Measurements from ENCODE around the gene RPGRIP1L.

Gene RPGRIP1L

GRCh38 chr16:53703590-53704444, at the start of gene RPGRIP1L, which contains the start of gene FTO:
Gene RPGRIP1L (minus strand): TSS chr16:53703859. CDS start chr16:53700723, 3,136 bp downstream.
Gene FTO (plus strand): TSS chr16:53704156.
- DNase-seq (ENCODE audit: low spot score) = peak; percentile 99

DNA sequence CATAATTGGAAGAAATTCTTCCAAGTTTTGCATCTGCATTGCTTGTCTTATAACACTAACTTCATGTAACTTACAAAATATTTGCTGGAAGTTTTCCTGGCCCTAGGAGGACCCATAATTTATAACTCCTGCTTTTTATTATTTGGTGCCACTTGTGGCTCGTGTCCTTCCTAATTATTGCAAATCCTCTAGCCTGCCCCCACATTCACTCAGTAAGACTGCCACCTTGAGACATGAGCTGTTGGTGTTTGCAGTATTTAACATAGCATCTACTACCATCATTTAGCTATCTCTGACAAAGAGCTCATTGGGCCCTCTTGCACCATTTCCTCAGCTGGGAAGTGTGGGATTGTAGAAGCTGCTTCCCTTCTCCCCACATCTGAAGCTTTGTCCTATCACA, 49.8 kb upstream of the RPGRIP1L start:
- DNase-seq (ENCODE audit: low spot score) = no peak

DNA sequence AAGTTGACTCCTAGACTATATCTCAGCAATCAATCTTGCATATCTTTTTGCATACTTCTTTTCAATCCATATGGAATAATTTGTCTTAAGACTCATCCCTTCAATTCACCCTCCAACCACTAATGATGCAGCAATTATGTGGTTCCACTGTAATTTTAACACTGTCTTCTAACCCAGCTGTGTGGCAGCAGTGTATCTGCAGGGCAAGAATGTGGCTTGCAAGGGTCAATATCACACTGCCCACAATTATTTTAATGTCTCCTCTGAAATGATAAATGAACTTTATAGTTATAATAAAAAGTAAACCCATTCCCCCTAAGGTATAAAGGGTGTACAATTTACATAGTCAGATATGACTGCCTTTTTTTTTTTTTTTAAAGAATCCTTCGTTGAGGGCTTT, 48.9 kb upstream of the RPGRIP1L start:
- no peak for DNase-seq (ENCODE audit: low spot score)

GRCh38 chr16:53745753-53746266, 42.2 kb upstream of the RPGRIP1L start:
- DNase-seq (ENCODE audit: low spot score) = no peak

GRCh38 chr16:53745086-53745485, 41.4 kb upstream of the RPGRIP1L start:
- DNase-seq (ENCODE audit: low spot score) = no peak

GRCh38 chr16:53744449-53744848, 40.8 kb upstream of the RPGRIP1L start:
- DNase-seq (ENCODE audit: low spot score) = no peak

DNA sequence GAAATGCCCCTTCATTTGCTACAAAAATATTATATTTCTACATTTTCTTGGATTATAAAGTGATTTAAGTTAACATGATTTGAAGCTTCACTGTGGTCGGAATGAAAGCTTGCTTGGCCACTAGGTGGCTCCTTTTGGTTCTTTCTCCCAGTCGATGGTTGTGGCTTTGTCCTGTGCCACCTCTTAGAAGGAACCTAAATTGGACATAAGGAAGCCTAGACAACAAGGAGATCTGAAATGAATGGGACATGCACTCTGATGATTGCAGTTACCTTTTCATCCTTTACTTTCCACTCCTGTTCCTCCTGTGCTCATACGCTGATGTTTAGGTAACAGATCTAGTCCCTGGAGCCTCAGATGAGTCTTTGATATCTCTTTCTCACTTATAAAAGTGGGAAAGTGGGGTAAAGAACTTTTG, 39.5 kb upstream of the RPGRIP1L start:
- DNase-seq (ENCODE audit: low spot score) = peak; percentile 34

DNA sequence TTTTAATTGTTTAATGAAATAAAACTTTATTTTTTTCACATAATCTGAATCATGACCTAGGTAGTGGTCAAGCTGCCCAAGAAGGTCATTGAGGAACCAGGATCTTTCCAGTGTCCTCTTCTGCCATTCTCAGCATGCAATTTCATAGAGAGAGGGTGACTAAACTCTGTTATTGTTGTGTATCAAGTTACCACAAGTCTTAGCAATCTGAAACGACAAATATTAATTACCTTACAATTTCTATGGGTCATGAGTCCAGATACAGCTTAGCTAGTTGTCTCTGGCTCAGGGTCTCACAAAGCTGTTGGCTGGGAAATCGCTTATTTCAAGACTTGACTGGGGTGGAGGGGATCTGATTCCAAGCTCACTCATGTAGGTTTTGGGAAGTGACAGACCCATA, 37.9 kb upstream of the RPGRIP1L start:
- no peak for DNase-seq (ENCODE audit: low spot score)

DNA sequence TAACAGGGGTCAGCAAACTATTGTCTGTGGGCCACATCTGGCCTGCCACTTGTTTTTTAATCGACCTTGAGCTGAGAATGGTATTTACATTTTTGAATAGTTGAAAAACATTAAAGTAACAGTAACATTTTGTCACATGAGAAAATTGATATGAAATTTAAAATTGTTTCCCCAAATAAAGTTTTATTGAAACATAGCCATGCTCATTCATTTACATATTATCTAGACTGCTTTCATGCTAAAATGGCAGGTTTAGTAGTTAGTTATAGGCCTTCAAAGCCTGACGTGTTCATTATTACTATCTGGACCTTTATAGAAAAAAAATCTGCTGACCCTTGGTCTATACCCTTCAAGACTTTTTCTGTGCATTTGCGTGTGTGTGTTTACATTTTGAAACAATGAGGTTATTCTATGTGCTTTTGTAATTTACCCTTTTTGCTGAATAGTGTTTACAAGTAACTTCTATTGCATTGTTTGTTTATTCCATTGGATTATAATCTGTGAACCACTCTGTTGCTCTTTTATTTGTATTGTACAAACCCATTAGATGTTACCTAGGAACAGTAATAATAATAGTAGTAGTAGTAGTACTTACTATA, 37.4 kb upstream of the RPGRIP1L start:
- DNase-seq (ENCODE audit: low spot score) = no peak

DNA sequence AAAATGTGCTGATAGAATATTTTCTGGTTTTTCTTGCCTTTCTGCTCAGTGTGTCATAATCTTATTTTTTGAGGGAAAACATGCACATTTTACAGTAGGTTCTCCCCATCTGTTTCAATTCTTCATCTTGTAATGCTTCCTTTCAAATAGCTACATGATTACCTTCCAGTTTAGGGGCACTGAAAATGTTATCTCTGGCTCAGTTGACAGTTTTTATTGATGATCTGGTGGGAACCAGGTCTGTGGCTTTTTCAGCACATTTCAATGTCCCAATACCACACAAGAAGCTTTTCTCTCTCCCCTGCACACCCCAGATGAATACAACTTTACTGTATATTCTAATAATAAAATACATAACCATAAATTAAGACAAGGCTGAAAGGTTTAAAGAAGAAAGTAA, 36.8 kb upstream of the RPGRIP1L start:
- DNase-seq (ENCODE audit: low spot score) = no peak

DNA sequence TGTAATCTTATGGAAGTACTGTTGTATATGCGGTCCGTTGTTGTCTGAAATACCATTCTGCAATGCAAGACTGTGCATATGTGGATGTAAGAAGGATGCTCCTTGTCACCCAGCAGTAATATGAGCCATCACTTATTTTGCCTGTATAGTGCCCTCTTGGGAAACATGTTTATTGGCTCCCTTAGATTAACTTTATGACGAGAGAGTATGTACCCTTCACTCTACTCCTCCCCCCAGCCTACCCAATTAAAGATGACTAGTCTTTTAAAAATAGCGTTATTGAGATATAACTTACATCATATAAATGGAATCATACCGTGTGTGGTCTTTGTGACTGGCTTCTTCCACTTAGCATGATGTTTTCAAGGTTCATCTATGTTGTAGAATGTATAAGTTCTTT, 33.9 kb upstream of the RPGRIP1L start:
- DNase-seq (ENCODE audit: low spot score) = no peak

DNA sequence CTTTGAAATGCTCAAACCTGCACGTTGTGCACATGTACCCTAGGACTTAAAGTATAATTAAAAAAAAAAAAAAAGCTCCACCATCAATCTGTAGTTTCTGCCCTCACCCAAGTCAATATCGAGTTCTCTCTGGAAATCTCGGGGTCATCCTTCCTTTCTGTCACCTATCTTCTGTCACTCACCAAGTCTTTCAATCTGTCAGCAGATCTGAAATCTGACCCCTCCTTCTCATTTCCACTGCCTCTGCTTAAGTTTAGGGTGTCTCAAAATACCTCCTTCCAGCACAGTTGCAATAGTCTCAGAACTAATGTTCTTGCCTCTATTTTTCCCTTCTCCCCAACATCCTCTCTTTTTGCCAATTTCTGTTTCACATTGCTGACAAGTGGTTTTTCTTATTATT, 32.6 kb upstream of the RPGRIP1L start:
- DNase-seq (ENCODE audit: low spot score) = no peak

- no peak for DNase-seq (ENCODE audit: low spot score)
Observed at GRCh38 chr16:53734908-53735307, 31.2 kb upstream of the RPGRIP1L start.

DNA sequence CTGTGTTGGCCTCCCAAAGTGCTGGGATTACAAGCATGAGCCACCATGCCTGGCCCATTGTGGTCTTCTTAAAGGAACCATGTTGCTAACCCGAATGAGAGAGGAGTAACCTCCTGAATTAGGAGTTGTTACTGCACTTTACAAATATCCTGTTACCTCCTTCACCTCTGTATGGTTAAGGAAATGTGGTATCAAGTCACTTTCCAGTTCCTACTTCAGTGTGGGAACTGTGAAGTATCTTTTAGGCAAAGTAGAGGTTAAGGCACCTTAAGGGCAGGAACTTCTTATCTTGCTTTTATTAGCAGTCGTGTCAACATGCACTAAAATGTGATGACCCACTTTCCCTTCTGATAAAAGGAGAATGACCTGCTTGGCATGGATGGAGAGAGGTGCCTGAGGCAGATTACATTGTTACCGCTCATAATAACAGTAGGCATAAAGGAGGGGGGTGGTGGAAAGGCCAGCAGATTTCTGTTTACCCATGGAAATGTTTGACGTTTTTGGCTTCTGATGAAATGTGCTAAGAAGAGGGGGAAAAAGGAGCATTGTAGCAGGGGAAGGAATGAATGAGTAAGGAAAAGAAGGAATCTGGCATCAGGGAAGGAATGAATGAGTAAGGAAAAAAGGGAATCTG, 28.8 kb upstream of the RPGRIP1L start:
- DNase-seq (ENCODE audit: low spot score) = peak; percentile 23

DNA sequence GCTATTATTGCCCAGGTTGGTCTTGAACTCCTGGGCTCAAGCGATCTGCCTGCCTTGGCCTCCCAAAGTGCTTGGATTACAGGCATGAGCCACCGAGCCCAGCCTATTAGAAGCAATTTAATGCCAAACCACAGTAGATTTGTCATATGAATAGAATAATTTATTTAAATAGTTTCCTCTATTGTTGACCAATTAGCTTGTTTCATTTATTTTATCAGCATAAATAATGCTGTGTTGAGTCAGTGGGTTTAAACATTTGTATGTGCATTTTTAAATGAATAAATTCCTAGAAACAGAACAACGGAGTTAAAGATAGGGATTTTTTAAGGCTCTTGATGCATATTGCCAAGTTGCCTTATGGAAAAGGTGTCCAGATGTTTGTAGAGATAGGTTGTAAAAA, 27.0 kb upstream of the RPGRIP1L start:
- no peak for DNase-seq (ENCODE audit: low spot score)

- no peak for DNase-seq (ENCODE audit: low spot score)
Observed at GRCh38 chr16:53726625-53727024, 23.0 kb upstream of the RPGRIP1L start.

GRCh38 chr16:53721017-53721416, 17.4 kb upstream of the RPGRIP1L start:
- no peak for DNase-seq (ENCODE audit: low spot score)

- DNase-seq (ENCODE audit: low spot score) = no peak
Observed at GRCh38 chr16:53717577-53717976, 13.9 kb upstream of the RPGRIP1L start.

DNA sequence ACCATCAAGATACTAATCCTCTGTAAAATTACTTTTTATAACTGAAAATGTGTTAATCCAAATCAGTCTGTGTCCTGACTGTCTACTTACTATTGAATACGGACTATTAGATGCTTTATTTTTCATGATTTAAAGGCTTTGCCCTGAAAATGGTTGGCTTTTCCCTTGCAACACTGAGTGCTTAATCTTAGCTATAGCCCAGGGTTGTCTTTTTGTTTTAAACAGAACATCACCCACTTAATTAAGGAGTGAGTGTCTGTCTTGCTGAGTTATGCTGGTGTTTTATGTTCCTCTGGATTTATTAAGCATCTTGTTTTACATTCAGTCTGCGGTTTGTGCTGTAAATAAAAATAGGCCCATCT, 11.3 kb upstream of the RPGRIP1L start:
- DNase-seq (ENCODE audit: low spot score) = no peak

GRCh38 chr16:53714205-53715022, 10.8 kb upstream of the RPGRIP1L start:
- no peak for DNase-seq (ENCODE audit: low spot score)

DNA sequence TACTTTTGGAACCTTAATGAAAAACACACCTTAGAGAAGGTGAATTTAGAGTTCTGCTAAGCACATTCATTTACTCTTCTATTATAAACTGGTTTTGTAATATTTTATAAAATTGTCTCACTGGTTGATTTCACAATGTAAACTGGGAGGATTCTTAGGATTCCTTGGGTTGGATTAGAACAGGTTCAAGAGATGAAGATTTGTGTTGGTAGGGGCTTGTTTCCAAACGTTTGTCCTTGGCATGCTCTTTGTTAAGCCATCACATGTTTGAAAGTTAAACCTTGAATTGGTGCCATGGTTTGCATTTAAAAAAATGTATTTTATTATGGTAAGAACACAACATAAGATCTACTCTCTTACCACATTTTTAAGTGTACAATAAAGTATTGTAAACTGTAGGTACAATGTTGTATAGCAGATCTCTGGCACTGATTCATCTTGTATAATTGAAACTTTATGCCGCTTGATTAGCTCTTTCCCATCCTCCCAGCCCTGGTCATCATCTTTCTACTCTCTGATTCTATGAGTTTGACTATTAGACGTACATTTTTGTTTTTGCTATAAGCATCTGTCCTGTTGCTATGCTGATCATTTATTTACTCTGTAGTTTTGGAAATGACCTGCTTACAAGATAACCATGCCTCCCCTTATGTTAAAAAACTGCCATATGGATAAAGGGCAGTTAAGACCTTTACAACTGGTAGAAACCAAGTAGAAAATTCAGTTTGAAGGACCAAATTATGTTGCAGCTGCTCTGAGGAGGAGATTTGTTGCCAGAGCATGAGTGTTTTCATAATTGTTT, 9.9 kb upstream of the RPGRIP1L start:
- DNase-seq (ENCODE audit: low spot score) = no peak
